IMR-90 (cell line): ENCODE data around the gene PLD4. TPM values are rescaled to one million over a fixed set of nuclear protein-coding genes. Genes with fewer than 3 reads are reported as not detected.
"Not testable (repeated sequence)": the region's sequence is repeated elsewhere in the genome, so short reads cannot be mapped to it uniquely, and the experiment has no call there.

ENCODE experiments used
- ATAC-seq: fragments of 200-7000 bp; cut with Tn5 transposase; 2 replicates; pipeline ENCODE4 v1.9.1; 2020; ENCODE audit warnings: low read depth, mild to moderate bottlenecking, moderate library complexity
- BruUV-seq: library from RNA; stranded (reverse); fragments of 400-500 nt; replicated peaks from 2 replicates; lab custom pipeline; 2021; lab: Mats Ljungman, UMichigan
- CTCF ChIA-PET: fragments of 300-600 bp; formaldehyde crosslinking; extraction: SDS; loops from one replicate; lab custom pipeline; 2021; ENCODE audit warnings: antibody characterized with exemption; lab: Yijun Ruan, JAX
- POLR2A ChIA-PET: fragments of 300-600 bp; sonication (Branson Sonifier 250); formaldehyde crosslinking; loops from one replicate; lab custom pipeline; 2022; ENCODE audit warnings: antibody characterized with exemption; ENCODE audit not compliant: unreplicated experiment; lab: Charles Lee
- DNase-seq: peaks from one replicate; pipeline ENCODE4 v3.0.0; 2013
- H2AFZ ChIP-seq: replicated peaks from 2 replicates; pipeline ENCODE3; 2013; ENCODE audit warnings: low read length, mild to moderate bottlenecking; ENCODE audit not compliant: poor library complexity
- H2AK5ac ChIP-seq: 2 replicates; pipeline ENCODE4 v1.6.1; 2013; ENCODE audit warnings: low read depth, low read length, inconsistent platforms
- H2AK9ac ChIP-seq: replicated peaks from 2 replicates; pipeline ENCODE3; 2013; ENCODE audit warnings: mild to moderate bottlenecking, low read depth, low read length, moderate library complexity; ENCODE audit not compliant: poor library complexity
- H2BK120ac ChIP-seq: 2 replicates; pipeline ENCODE4 v1.6.1; 2013; ENCODE audit warnings: low read depth, low read length, inconsistent platforms
- H2BK15ac ChIP-seq: 3 replicates; pipeline ENCODE4 v1.6.1; 2013; ENCODE audit warnings: low read depth, low read length, inconsistent platforms
- H2BK20ac ChIP-seq: 2 replicates; pipeline ENCODE4 v1.6.1; 2013; ENCODE audit warnings: low read depth, mild to moderate bottlenecking, inconsistent platforms, low read length, moderate library complexity
- H2BK5ac ChIP-seq: 2 replicates; pipeline ENCODE4 v1.6.1; 2013; ENCODE audit warnings: mild to moderate bottlenecking, low read depth, low read length, inconsistent platforms; ENCODE audit not compliant: poor library complexity, severe bottlenecking
- H3K14ac ChIP-seq: replicated peaks from 2 replicates; pipeline ENCODE4 v1.6.1; 2013; ENCODE audit warnings: low read depth, low read length, inconsistent platforms
- H3K18ac ChIP-seq: 2 replicates; pipeline ENCODE4 v1.6.1; 2013; ENCODE audit warnings: low read depth, low read length, control low read depth
- H3K23ac ChIP-seq: 2 replicates; pipeline ENCODE4 v1.6.1; 2013; ENCODE audit warnings: low read depth, low read length, inconsistent platforms
- H3K27ac ChIP-seq: 2 replicates; pipeline ENCODE4 v1.5.1; 2013; ENCODE audit warnings: mild to moderate bottlenecking, control low read depth, low read length; ENCODE audit not compliant: insufficient read depth
- H3K27me3 ChIP-seq: 2 replicates; pipeline ENCODE4 v1.6.1; 2013; ENCODE audit warnings: low read length; ENCODE audit not compliant: control insufficient read depth, insufficient read depth
- H3K36me3 ChIP-seq: 2 replicates; pipeline ENCODE4 v1.6.1; 2013; ENCODE audit warnings: low read length, mixed read lengths; ENCODE audit not compliant: control insufficient read depth, insufficient read depth
- H3K4ac ChIP-seq: 2 replicates; pipeline ENCODE4 v1.6.1; 2013; ENCODE audit warnings: low read depth, low read length, inconsistent platforms
- H3K4me1 ChIP-seq: 2 replicates; pipeline ENCODE4 v1.6.1; 2013; ENCODE audit warnings: low read length, mixed read lengths; ENCODE audit not compliant: control insufficient read depth, insufficient read depth
- H3K4me2 ChIP-seq: 2 replicates; pipeline ENCODE4 v1.6.1; 2013; ENCODE audit warnings: low read depth, mild to moderate bottlenecking, control low read depth, low read length, moderate library complexity
- H3K4me3 ChIP-seq: 2 replicates; pipeline ENCODE4 v1.5.1; 2013; ENCODE audit warnings: low read depth, mild to moderate bottlenecking, control low read depth, low read length, moderate library complexity; ENCODE audit not compliant: insufficient read depth
- H3K56ac ChIP-seq: 2 replicates; pipeline ENCODE4 v1.6.1; 2013; ENCODE audit warnings: low read length, inconsistent platforms; ENCODE audit not compliant: insufficient read depth; ENCODE audit errors: extremely low read depth
- H3K79me1 ChIP-seq, 2 experiments: 2 replicates each; pipeline ENCODE4 v1.6.1; 2013; ENCODE audit warnings: low read length in 2 of 2, inconsistent platforms in 1 of 2, low read depth in 1 of 2
- H3K9ac ChIP-seq: 2 replicates; pipeline ENCODE4 v1.6.1; 2013; ENCODE audit warnings: low read depth, low read length, control low read depth
- H3K9me1 ChIP-seq: 2 replicates; pipeline ENCODE4 v1.6.1; 2013; ENCODE audit warnings: low read length, inconsistent platforms; ENCODE audit not compliant: insufficient read depth
- H3K9me3 ChIP-seq: 2 replicates; pipeline ENCODE4 v1.6.1; 2013; ENCODE audit warnings: low read length; ENCODE audit not compliant: control insufficient read depth, insufficient read depth
- H4K20me1 ChIP-seq: 2 replicates; pipeline ENCODE4 v1.6.1; 2013; ENCODE audit warnings: low read length, inconsistent platforms; ENCODE audit not compliant: insufficient read depth
- H4K5ac ChIP-seq: 2 replicates; pipeline ENCODE4 v1.6.1; 2013; ENCODE audit warnings: mild to moderate bottlenecking, low read depth, low read length, control low read depth
- H4K8ac ChIP-seq, 2 experiments: 2 replicates each; pipeline ENCODE4 v1.6.1; 2013; ENCODE audit warnings: low read depth in 2 of 2, low read length in 2 of 2, control low read depth in 1 of 2, inconsistent platforms in 1 of 2
- H4K91ac ChIP-seq: 2 replicates; pipeline ENCODE4 v1.6.1; 2013; ENCODE audit warnings: low read depth, low read length, inconsistent platforms; ENCODE audit not compliant: insufficient read depth
- WGBS, 2 experiments: methylation state at CpG; one replicate each; pipeline versions ENCODE4 v1.1.5 to v1.1.7; 2013; ENCODE audit warnings: missing lambda C conversion rate in 2 of 2; ENCODE audit not compliant: insufficient read length in 1 of 2; ENCODE audit errors: extremely low coverage in 2 of 2; 5-methylcytosine and 5-hydroxymethylcytosine counted together
- dilution Hi-C: fragments of 300-500 bp; cut with HindIII; formaldehyde crosslinking; loops from one replicate; pipeline ENCODE4 v1.14.3; 2018; ENCODE audit warnings: low sequenced_read_pairs; ENCODE audit not compliant: unreplicated experiment
- in situ Hi-C: fragments of 300-500 bp; cut with MboI; formaldehyde crosslinking; loops from 3 replicates; pipeline ENCODE4 v1.14.3; 2019; ENCODE audit warnings: low sequenced_read_pairs, inconsistent platforms, mixed read lengths
- intact Hi-C: fragments of 100-400 bp; cut with micrococcal nuclease; formaldehyde crosslinking; loops from 2 replicates; pipeline ENCODE4 v1.10.0; 2022
- polyA plus RNA-seq, 3 experiments: library from polyadenylated mRNA; depleted of rRNA; stranded (reverse); fragments of >200 nt; gene quantifications; 2 replicates each; pipeline ENCODE4 v1.2.3, GENCODE V29; 2012; ENCODE audit warnings: low replicate concordance in 1 of 3
- total RNA-seq: library from RNA; depleted of rRNA; stranded (reverse); fragments of >200 nt; gene quantifications from 2 replicates; pipeline ENCODE4 v1.2.3, GENCODE V29; 2012

PLD4 gene
- total and polyA plus RNA-seq, 2 of the 4 experiments (the other 2 are of a cell fraction), result 0.05 TPM; not detected in 1

DNA sequence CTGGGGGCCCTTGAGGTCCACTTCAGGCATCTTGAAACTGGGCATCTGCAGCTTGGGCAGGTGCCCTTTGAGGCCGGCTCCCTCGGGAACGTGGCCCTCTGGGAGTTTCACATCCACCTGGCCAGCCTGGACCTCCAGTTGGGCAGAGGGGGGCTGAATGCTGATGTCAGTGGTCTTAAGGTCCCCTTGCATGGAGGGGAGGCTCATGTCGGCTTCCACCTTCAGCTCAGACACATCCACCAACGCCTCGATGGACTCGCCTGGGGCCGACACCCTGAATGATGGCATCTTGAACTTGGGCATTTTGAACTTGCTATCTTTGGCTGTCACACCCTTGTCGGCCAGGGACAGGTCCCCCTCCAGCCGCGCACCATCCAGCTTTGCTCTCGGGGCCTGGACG, 22.5 kb downstream of the PLD4 start:
- H3K9me3 ChIP-seq, intact Hi-C loops, H3K4me2 ChIP-seq, H2BK5ac ChIP-seq, H4K5ac ChIP-seq, DNase-seq, H3K4me3 ChIP-seq, H3K79me1 ChIP-seq, H3K4ac ChIP-seq, H2AFZ ChIP-seq, ATAC-seq, CTCF ChIA-PET, BruUV-seq, POLR2A ChIA-PET, in situ Hi-C loops, H4K20me1 ChIP-seq, H4K8ac ChIP-seq, H2BK20ac ChIP-seq, H3K4me1 ChIP-seq, dilution Hi-C loops, H3K14ac ChIP-seq, H3K9me1 ChIP-seq, H3K56ac ChIP-seq, H2BK120ac ChIP-seq, H2AK9ac ChIP-seq, H2BK15ac ChIP-seq, H3K23ac ChIP-seq, H3K27ac ChIP-seq, H3K9ac ChIP-seq, H3K18ac ChIP-seq, H4K91ac ChIP-seq, H3K36me3 ChIP-seq, H2AK5ac ChIP-seq, H3K27me3 ChIP-seq: not testable (repeated sequence)
- 81% methylated on average over 3 of the region's 13 CpGs; no CpG with 5 or more reads in 1 of the 2 experiments for WGBS, 2 experiments

DNA sequence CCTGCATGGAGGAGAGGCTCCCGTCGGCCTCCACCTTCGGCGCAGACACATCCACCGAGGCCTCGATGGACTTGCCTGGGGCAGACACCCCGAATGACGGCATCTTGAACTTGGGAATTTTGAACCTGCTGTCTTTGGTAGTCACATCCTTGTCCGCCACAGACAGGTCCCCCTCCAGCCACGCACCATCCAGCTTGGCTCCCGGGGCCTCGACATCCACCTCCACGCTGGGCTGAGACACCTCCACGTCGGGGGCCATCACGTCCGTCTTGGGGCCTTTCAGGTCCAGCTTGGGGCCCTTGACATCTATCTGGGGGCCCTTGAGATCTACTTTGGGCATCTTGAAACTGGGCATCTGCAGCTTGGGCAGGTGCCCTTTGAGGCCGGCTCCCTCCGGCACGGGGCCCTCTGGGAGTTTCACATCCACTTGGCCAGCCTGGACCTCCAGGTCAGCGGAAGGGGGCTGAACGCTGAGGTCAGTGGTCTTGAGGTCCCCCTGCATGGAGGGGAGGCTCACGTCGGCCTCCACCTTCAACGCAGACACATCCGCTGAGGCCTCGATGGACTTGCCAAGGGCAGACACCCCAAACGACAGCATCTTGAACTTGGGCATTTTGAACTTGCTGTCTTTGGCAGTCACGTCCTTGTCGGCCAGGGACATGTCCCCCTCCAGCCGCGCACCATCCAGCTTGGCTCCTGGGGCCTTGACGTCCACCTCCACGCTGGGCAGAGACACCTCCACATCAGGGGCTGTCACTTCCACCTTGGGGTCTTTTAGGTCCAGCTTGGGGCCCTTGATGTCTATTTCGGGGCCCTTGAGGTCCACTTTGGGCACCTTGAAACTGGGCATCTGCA, 23.4 kb downstream of the PLD4 start:
- H2BK120ac ChIP-seq, intact Hi-C loops, H3K4me3 ChIP-seq, CTCF ChIA-PET, H3K14ac ChIP-seq, H3K9me1 ChIP-seq, H2AFZ ChIP-seq, H3K18ac ChIP-seq, H2BK15ac ChIP-seq, H3K23ac ChIP-seq, H4K8ac ChIP-seq, POLR2A ChIA-PET, H2AK5ac ChIP-seq, H3K36me3 ChIP-seq, H3K4me2 ChIP-seq, H3K27me3 ChIP-seq, ATAC-seq, H3K9ac ChIP-seq, H3K27ac ChIP-seq, H4K91ac ChIP-seq, H4K5ac ChIP-seq, H3K9me3 ChIP-seq, H2BK20ac ChIP-seq, H3K79me1 ChIP-seq, H2AK9ac ChIP-seq, dilution Hi-C loops, H2BK5ac ChIP-seq, in situ Hi-C loops, H3K4ac ChIP-seq, H3K56ac ChIP-seq, H4K20me1 ChIP-seq, BruUV-seq, DNase-seq, H3K4me1 ChIP-seq: not testable (repeated sequence)
- 89% methylated on average over 22 of the region's 35 CpGs; no CpG with 5 or more reads in 1 of the 2 experiments for WGBS, 2 experiments
